Activated naive CD8-positive, alpha-beta T cell treated with anti-CD3 and anti-CD28 coated beads, Interleukin-2, amount 10 ng/mL, durations not matched to agents 7 days and 5 days (primary cell): ENCODE results near the gene HBS1L. TPM values are rescaled to one million over a fixed set of nuclear protein-coding genes. Genes with fewer than 3 reads are reported as not detected.
A peak's percentile ranks its signal among the peaks of the same experiment; 100 is the strongest.

Experiments
- ATAC-seq: fragments of 150-1000 bp; cut with Tn5 transposase; one replicate; pipeline ENCODE4 v1.10.0; 2021; ENCODE audit warnings: low read depth, moderate library complexity
- POLR2A ChIA-PET: fragments of 350-600 bp; sonication (Branson Sonifier 250); formaldehyde crosslinking; loops from one replicate; lab custom pipeline; 2021; ENCODE audit warnings: antibody characterized with exemption; lab: Charles Lee
- DNase-seq: peaks from one replicate; pipeline ENCODE4 v3.0.0; 2021
- H3K27ac Mint-ChIP-seq: one replicate; pipeline ENCODE4 v1.8.0; 2022; ENCODE audit warnings: mild to moderate bottlenecking, mixed read lengths
- H3K27me3 Mint-ChIP-seq: one replicate; pipeline ENCODE4 v1.8.0; 2022; ENCODE audit warnings: mild to moderate bottlenecking, moderate library complexity, mixed read lengths
- H3K36me3 Mint-ChIP-seq: one replicate; pipeline ENCODE4 v1.8.0; 2021; ENCODE audit warnings: mild to moderate bottlenecking, mixed read lengths
- H3K4me1 Mint-ChIP-seq: one replicate; pipeline ENCODE4 v1.8.0; 2021; ENCODE audit warnings: mixed read lengths
- H3K4me3 Mint-ChIP-seq: one replicate; pipeline ENCODE4 v1.8.0; 2022; ENCODE audit warnings: mild to moderate bottlenecking, moderate library complexity, mixed read lengths
- H3K9me3 Mint-ChIP-seq: one replicate; pipeline ENCODE4 v1.8.0; 2021; ENCODE audit warnings: mixed read lengths
- total RNA-seq, 2 experiments: library from RNA; stranded (reverse); gene quantifications; one replicate each; pipeline ENCODE4 v1.2.3, GENCODE V29; 2021

HBS1L gene
- total RNA-seq, 2 experiments from 2014 or later = 72.6 to 72.7 TPM

DNA sequence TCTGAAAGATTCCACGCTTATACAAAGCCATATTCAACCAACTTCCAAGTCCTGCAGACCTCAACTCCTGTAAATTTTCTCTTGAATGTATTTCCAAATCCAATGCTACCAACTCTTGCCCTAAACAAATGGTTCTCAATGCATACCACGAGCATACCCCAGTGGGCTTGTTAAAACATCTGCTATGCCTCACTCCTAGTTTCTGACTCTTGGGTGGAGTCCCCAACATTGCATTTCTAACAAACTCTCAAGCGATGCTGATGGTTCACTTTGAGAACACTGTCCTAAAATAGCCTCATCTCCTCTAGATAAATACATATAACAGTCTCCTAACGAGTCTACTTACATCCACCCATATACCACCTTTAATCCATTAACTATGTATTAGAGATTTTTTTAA, 7.3 kb downstream of the HBS1L start:
- H3K27ac Mint-ChIP-seq = no peak overlapping the region
- ATAC-seq = no peak
- H3K27me3 Mint-ChIP-seq = no peaks in the 10 kb centered on the region
- peaks cover 25% of the 10 kb centered on the region for H3K36me3 Mint-ChIP-seq
- POLR2A ChIA-PET = no interaction called here
- no peak for DNase-seq
- peaks cover 33% of the 10 kb centered on the region for H3K4me1 Mint-ChIP-seq
- H3K4me3 Mint-ChIP-seq = peak overlapping the region; percentile 0
- H3K9me3 Mint-ChIP-seq = no peaks in the 10 kb centered on the region

DNA sequence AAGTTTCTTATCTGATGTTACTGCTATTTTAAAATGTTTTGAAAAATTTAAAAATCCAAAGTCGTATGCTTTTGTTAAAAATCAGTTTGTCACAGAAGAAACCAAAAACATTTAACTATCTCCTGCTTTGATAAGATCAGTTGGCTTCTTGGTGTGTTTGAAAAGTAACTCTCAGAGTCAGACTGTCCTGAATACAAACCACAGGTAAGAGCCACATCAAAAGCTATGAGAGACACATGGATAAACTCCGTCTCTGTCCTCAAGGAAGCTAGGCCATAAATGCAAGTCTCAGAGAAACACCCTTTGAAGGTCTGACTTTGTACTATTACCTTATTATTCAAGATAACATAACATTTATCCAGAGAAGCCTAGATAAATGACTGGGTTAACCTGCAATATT, 7.7 kb downstream of the HBS1L start:
- POLR2A ChIA-PET = interaction anchor here (1.5 kb wide), 1 partner anchor 8 kb away, joined by 8 read pairs; the partner anchor contains the start of gene HBS1L
- Mint-ChIP-seq H3K27me3 (no peaks in the 10 kb centered on the region), H3K9me3 (no peaks in the 10 kb centered on the region), H3K4me1 (peaks cover 33% of the 10 kb centered on the region), H3K36me3 (peaks cover 27% of the 10 kb centered on the region), H3K4me3 (peak overlapping the region; percentile 0), H3K27ac (no peak overlapping the region)
- DNase-seq (no peak), ATAC-seq (peak; percentile 67)

DNA sequence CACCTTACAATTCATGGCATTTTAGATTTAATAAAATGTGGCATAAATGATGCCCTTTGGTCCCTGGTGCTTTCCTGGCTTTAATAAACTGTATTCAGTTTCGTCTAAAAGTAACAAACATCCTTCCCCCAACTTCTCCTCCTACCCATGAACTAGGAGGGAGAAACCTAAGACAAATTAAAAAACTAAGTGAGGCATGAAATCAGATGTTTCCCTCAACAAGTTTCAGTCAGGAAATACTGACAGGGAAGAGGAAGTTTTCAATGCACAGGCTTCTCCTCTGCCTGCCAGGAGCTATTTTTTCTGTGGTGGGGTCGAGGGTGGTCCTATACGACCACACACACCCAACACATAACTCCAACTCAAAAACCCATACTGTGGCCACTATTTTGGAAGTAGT, 10.0 kb downstream of the HBS1L start:
- POLR2A ChIA-PET = interaction anchor here (1.8 kb wide), 1 partner anchor 10 kb away, joined by 4 read pairs; the partner anchor contains the start of gene HBS1L
- H3K36me3 Mint-ChIP-seq = peaks cover 27% of the 10 kb centered on the region
- no peak for ATAC-seq

DNA sequence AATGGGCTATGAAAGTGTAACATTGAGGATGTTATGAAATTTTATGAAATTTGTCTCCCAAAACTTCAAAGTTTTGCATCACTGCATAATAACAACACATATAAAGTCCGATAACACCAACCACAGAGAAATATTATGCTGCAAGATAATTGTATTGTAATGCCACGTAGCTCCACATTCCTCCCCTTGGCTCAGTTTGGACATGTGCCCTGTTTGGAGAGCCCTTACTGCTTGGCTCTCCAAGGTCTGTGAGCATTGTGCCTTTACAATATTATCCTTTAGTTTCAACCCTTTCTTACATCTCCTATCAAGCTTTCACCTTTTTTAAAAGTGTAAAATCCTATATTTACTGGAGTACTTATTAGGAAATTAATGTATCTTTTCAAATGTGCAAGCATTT, 10.8 kb downstream of the HBS1L start:
- ATAC-seq = no peak
- POLR2A ChIA-PET = interaction anchor here (1.8 kb wide), 1 partner anchor 11 kb away, joined by 4 read pairs; the partner anchor contains the start of gene HBS1L
- Mint-ChIP-seq H3K9me3 (no peaks in the 10 kb centered on the region), H3K4me3 (no peak overlapping the region), H3K27ac (no peak overlapping the region), H3K36me3 (peaks cover 32% of the 10 kb centered on the region), H3K27me3 (no peaks in the 10 kb centered on the region), H3K4me1 (peaks cover 28% of the 10 kb centered on the region)
- no peak for DNase-seq

More for the DNA sequence above, 10.0 kb downstream of the HBS1L start:
- no peak overlapping the region for H3K4me3 Mint-ChIP-seq
- no peak overlapping the region for H3K27ac Mint-ChIP-seq
- DNase-seq = no peak
- H3K27me3 Mint-ChIP-seq = no peaks in the 10 kb centered on the region
- no peaks in the 10 kb centered on the region for H3K9me3 Mint-ChIP-seq
- peaks cover 26% of the 10 kb centered on the region for H3K4me1 Mint-ChIP-seq

DNA sequence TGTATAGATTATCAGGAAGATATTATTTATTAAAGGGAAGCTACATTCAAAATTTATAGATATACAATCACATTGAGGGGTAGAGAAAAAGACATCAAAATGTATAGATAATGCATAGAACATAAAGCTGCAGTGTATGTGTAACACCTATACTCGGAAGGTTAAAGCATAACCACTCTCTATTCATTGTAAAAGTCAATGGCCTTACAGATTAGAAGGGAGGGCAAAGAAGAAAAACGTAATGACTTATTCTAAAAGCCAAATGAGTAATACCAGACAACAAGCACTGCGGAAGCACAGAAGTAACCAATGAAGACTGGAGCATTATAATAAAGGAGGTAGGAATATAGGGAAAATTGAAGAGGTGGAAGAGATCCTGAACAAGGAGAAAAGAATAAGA, 11.3 kb downstream of the HBS1L start:
- Mint-ChIP-seq H3K36me3 (peaks cover 29% of the 10 kb centered on the region), H3K9me3 (no peaks in the 10 kb centered on the region), H3K27me3 (no peaks in the 10 kb centered on the region), H3K27ac (no peak overlapping the region), H3K4me3 (no peak overlapping the region), H3K4me1 (peaks cover 28% of the 10 kb centered on the region)
- POLR2A ChIA-PET = interaction anchor here (1.8 kb wide), 1 partner anchor 11 kb away, joined by 4 read pairs; the partner anchor contains the start of gene HBS1L
- DNase-seq (no peak), ATAC-seq (no peak)

DNA sequence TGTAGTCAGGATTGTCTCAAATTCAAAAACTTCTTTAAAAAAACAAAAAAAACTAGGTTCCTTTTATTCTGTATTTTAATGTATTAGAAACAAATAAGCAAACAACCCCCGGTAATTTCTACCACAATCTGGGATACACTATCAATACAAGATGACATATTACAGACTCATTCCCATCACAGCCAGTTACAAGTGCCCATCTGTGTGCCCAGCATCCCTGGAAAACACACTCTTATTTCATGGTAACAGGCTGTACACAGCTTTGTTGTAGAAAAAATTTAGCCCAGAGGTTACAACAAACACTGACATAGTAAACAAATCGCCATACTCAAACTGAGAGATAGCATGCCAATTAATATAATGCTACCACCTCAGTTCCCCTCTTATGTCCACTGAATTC, 16.3 kb downstream of the HBS1L start:
- Mint-ChIP-seq H3K4me3 (no peak overlapping the region), H3K4me1 (peaks cover 3% of the 10 kb centered on the region), H3K9me3 (no peaks in the 10 kb centered on the region), H3K36me3 (peaks cover 47% of the 10 kb centered on the region), H3K27ac (no peak overlapping the region), H3K27me3 (no peaks in the 10 kb centered on the region)
- POLR2A ChIA-PET = no interaction called here
- ATAC-seq = no peak
- DNase-seq = no peak

DNA sequence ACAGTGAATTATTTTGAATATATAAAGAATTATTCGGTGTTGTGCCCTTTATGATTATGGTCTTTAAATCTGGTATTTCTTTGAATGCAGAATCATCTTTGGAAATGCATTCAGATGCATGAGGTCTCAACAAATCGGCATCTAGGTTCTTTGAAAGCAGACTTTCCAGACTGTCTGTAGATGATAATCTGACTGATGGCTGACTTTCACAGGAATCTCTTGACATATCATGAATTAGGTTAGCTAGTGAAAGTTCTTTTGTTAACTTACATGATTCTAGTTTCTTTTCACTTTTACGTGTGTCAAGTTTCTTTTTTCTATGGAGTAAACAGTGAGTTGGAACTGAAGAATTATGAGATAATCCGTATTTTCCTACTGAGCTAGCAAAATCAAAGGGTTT, 17.1 kb downstream of the HBS1L start:
- ATAC-seq (no peak), DNase-seq (no peak)
- no peaks in the 10 kb centered on the region for H3K9me3 Mint-ChIP-seq
- H3K27ac Mint-ChIP-seq = no peak overlapping the region
- H3K4me1 Mint-ChIP-seq = peaks cover 3% of the 10 kb centered on the region
- POLR2A ChIA-PET = no interaction called here
- H3K27me3 Mint-ChIP-seq = no peaks in the 10 kb centered on the region
- H3K36me3 Mint-ChIP-seq = peaks cover 52% of the 10 kb centered on the region
- no peak overlapping the region for H3K4me3 Mint-ChIP-seq

DNA sequence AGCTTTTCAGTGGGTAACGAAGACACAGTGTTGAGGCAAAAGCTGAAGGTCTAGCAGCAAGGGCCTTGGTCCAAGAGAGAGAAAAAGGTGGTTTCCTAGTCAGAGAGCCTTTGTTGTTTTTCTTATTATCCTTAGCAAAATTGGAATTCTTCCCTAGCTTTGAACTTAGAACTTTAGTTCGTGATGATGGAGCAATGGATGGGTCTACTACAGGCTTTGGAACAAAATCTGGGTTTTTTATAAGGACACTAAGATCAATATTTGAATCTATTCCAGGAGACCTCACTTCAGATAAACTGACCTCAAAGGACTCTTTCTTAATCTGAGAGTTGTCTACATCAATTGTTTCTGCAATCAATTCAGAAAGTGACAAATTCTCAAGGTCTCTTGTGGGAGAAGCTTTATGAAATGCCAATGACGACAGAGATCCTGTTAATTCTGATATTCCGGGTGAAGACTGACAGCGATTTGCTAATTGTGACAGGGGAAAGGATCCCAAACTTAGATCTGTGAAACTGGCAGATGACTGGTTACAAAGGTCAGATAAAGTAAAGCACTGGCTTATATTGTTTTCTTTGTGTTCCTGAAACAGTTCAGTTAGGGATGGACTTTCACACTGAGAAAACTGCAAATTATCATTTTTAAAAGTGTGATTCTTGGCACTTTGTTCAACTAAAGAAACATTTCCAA, 17.7 kb downstream of the HBS1L start:
- Mint-ChIP-seq H3K27ac (no peak overlapping the region), H3K4me1 (peaks cover 2% of the 10 kb centered on the region), H3K9me3 (no peaks in the 10 kb centered on the region), H3K4me3 (no peak overlapping the region), H3K36me3 (peaks cover 50% of the 10 kb centered on the region), H3K27me3 (no peaks in the 10 kb centered on the region)
- DNase-seq (no peak), ATAC-seq (no peak)
- POLR2A ChIA-PET = no interaction called here

DNA sequence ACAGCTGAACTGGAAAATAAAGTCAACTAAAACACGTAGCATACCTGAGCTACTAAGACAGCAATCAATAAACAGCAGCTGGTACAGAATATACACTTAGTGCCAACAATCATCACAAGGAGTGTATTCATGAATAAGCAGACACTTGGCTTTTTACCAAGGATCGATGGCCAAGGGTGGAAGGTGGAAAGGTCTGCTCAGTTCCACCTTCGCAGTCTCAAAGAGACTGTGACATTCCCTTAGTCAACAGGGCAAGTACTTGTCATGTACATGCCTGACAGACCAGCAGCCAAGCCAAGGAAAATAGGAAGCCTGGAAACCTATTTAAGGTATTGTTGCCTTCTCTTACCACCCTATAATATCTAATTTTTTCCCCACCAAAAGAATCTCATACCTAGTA, 21.4 kb downstream of the HBS1L start:
- ATAC-seq (no peak), DNase-seq (no peak)
- peaks cover 19% of the 10 kb centered on the region for H3K4me1 Mint-ChIP-seq
- no peaks in the 10 kb centered on the region for H3K9me3 Mint-ChIP-seq
- POLR2A ChIA-PET = no interaction called here
- H3K27ac Mint-ChIP-seq = no peak overlapping the region
- no peaks in the 10 kb centered on the region for H3K27me3 Mint-ChIP-seq
- H3K36me3 Mint-ChIP-seq = peaks cover 48% of the 10 kb centered on the region
- H3K4me3 Mint-ChIP-seq = no peak overlapping the region

DNA sequence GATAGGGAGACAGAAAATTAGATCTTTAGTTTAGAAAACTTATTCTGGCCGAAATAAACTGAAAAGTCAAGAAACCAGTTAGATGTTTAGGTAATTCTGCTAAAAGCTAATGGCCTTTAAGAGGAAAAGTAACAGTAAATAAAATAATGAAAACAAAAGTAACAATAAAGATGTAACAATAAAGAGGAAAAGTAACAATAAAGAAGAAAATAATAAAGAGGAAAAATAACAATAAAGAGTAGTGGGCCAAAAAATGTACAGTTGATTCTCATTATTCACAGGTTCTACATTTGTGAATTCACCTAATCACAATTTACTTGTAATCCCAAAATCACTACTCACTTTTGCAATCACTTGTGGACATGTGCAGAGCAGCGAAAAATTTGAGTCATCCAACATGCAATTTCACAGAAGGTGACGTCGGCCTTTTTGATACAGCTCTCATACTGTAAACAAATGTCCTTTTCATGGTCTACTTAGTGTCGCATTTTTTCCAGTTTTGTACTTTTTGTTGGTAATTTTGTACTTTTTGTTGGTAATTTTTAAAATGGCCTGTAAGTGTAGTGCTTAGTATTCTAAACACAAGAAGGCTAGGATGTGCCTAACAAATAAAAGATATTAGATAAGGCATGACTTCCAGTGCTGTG, 24.0 kb downstream of the HBS1L start:
- peaks cover 27% of the 10 kb centered on the region for H3K4me1 Mint-ChIP-seq
- H3K9me3 Mint-ChIP-seq = no peaks in the 10 kb centered on the region
- no peak for ATAC-seq
- POLR2A ChIA-PET = no interaction called here
- no peaks in the 10 kb centered on the region for H3K27me3 Mint-ChIP-seq
- H3K27ac Mint-ChIP-seq = peak overlapping the region; percentile 81
- DNase-seq = no peak
- H3K36me3 Mint-ChIP-seq = peaks cover 45% of the 10 kb centered on the region
- peak overlapping the region; percentile 70 for H3K4me3 Mint-ChIP-seq

DNA sequence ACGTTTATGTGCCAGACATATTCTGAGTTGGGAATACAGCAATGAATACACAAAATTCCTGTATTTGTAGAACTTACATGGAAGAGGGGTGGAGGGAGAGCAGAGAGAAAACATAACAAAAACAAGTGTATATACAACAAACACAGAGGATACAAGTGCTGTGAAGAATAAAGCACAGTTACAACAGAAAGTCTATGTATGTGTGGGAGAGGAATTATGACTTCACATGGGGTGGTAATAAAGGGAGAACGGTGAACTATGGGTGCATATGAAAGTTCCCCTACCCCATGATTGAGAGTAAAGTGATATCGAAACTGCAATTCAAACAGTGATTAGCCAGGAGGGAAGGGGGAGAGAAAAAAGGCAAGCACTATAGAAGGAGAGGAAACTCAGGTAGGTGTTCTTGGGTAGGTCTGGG, 24.6 kb downstream of the HBS1L start:
- Mint-ChIP-seq H3K27me3 (no peaks in the 10 kb centered on the region), H3K27ac (peak overlapping the region; percentile 81), H3K36me3 (peaks cover 46% of the 10 kb centered on the region), H3K4me3 (peak overlapping the region; percentile 70), H3K4me1 (peaks cover 30% of the 10 kb centered on the region), H3K9me3 (no peaks in the 10 kb centered on the region)
- no peak for DNase-seq
- ATAC-seq = peak; percentile 86
- POLR2A ChIA-PET = interaction anchor here (0.6 kb wide), 1 partner anchor 51 kb away, joined by 3 read pairs; no protein-coding TSS in a partner anchor

DNA sequence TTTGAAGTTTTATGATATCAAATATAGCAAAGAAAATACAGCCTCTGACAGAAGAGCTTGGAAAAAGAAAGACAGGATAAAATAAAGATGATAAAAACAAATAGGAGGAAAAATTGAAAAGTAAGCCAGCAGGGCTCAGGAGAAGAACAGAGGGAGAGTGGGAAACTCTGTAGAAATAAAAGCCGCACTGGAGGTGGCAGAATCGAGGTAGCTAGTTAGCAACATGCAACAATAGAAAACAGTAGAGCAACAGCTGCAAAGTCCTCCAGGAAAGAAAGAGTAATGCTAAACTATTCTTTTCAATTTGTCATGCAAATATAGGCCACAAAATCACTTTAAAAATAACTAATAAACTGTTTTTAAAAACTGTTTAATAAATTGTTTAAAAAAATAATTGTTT, 28.8 kb downstream of the HBS1L start:
- no peaks in the 10 kb centered on the region for H3K9me3 Mint-ChIP-seq
- H3K36me3 Mint-ChIP-seq = peaks cover 28% of the 10 kb centered on the region
- DNase-seq = no peak
- no peaks in the 10 kb centered on the region for H3K27me3 Mint-ChIP-seq
- no peak overlapping the region for H3K4me3 Mint-ChIP-seq
- ATAC-seq = no peak
- H3K27ac Mint-ChIP-seq = peak overlapping the region; percentile 1
- peaks cover 36% of the 10 kb centered on the region for H3K4me1 Mint-ChIP-seq
- POLR2A ChIA-PET = interaction anchor here (1.1 kb wide), 1 partner anchor 29 kb away, joined by 5 read pairs; the partner anchor contains the start of gene HBS1L

DNA sequence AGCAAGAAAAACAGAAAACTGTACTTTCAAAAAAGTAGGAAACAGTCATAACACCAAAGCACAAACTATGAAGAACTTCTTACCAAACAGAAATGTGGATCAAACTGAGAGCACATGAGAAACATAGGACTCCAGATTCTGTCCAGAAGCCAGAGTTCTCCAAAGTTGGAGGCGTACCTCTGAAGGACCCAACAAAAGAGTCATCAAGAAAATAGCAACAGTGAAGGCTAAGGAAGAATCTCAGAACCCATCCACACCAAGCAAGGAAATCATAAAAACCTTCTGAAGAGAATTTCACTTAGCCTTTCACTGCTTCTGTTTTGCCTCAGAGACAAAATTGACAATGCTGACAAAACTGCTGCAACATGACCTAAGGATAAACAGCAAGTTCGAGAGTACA, 29.4 kb downstream of the HBS1L start:
- ATAC-seq (no peak), DNase-seq (no peak)
- H3K4me3 Mint-ChIP-seq = no peak overlapping the region
- no peaks in the 10 kb centered on the region for H3K27me3 Mint-ChIP-seq
- no peak overlapping the region for H3K27ac Mint-ChIP-seq
- peaks cover 26% of the 10 kb centered on the region for H3K36me3 Mint-ChIP-seq
- peaks cover 36% of the 10 kb centered on the region for H3K4me1 Mint-ChIP-seq
- no peaks in the 10 kb centered on the region for H3K9me3 Mint-ChIP-seq
- POLR2A ChIA-PET = interaction anchor here (1.1 kb wide), 1 partner anchor 29 kb away, joined by 5 read pairs; the partner anchor contains the start of gene HBS1L
